ENCODE data around the gene HARBI1. TPM values are rescaled to one million over a fixed set of nuclear protein-coding genes. Genes with fewer than 3 reads are reported as not detected.

HARBI1 gene, protein sequence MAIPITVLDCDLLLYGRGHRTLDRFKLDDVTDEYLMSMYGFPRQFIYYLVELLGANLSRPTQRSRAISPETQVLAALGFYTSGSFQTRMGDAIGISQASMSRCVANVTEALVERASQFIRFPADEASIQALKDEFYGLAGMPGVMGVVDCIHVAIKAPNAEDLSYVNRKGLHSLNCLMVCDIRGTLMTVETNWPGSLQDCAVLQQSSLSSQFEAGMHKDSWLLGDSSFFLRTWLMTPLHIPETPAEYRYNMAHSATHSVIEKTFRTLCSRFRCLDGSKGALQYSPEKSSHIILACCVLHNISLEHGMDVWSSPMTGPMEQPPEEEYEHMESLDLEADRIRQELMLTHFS
- total RNA-seq (2022; extraction: Qiagen RNA extraction): 5.1 to 6.5 TPM (median 6.2 TPM) in 5 replicates

DNA sequence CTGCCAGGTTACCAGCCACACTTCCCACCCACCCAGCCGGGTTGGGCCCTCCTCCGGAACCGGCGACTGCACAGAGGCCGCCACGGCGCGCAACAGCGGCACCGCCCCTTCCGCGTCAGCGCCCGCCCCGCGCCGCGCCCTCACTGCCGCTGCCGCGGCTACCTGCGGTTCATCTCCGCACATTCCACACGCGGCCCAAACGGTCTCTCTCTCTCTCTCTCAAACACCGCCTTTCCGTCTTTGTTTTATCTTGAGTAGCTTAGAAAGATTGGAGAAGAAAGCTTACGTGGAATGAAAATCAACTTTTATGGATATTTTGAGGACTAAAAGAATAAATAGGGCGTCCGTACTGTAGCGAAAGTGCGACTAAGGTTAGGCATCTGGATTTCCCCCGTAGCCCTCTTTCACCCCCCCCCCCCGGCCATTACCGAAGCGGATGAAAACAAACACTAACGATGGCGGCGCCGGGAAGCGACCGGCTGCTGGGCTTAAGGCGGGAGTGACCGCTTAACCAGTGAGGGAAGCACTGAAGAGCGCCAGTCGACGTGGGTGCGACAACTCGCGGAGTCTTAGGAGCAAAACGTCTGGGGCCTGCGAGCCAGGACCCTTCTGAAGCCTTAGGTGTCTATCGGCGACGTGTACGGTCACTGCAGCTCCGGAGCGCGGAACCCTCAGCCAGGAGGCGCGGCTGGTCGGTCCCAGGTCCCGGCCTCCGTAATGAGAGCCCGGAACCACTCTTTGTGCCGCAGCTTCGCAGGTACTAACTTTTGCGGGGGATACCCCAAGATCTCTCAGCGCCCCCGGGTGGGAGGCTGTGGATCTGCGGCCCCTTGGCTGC lies at the start of gene HARBI1, which contains the start of gene ATG13:
TSS of gene HARBI1 (minus strand) at position 94 of the 838 bp plus-strand sequence. CDS start 990 bp downstream, outside the sequence.
TSS of gene ATG13 (plus strand) at position 420 of the 838 bp plus-strand sequence. CDS start 26,739 bp downstream, outside the sequence.

DNA sequence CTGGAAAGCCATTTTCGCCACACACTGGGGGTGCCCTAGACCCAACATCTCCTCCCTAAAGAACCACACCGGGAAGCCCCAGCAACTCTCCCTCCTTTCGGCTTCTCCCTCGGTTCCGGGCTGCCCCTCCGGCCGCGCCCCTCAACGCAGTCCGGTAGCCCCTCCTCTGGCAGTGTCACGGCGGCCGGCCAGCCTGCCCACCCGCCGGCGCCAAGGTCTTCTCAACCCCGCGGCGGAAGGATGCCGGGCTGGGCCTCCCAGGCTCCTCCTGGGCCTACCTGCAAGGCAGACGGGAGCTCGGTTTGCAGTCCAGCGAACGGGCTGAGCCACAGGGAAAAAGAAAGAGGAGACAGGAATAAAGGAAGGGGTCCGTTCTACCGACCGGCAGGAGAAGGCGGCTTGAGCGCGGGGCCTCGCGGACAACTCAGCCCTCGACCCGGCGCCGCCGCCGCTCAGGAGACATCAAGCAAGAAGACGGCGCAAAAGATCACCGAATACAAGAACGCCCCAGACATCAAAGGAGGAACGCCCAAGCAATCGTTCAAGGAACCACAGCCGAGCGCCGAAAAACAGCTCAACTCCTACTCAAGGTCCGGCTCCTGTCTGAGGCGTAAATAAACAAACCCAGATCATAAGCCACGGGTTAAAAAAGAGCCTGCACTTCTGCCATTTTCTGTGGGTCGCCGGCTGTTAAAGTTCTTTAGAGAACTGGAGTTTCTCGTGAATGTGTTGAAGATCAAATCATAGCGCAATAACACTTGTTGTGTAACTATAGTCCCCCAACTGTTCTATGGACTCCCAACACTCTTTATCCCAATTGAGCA lies 23.3 kb downstream of the HARBI1 start, which contains the start of gene AMBRA1:
TSS of gene AMBRA1 (minus strand) at position 474 of the 824 bp plus-strand sequence. CDS start 45,643 bp downstream, outside the sequence.

Other genes starting within 250 kb of the HARBI1 start
- gene MDK, start 235.6 kb downstream of the HARBI1 start, total RNA-seq (2022; extraction: Qiagen RNA extraction): 17.2 to 22.1 TPM (median 20.5 TPM) in 5 replicates
- gene CHRM4, start 225.5 kb downstream of the HARBI1 start, total RNA-seq (2022; extraction: Qiagen RNA extraction): 0.57 to 0.79 TPM (median 0.61 TPM) in 5 replicates
- 13.7 to 16.9 TPM (median 15.5 TPM) in 5 replicates for gene AMBRA1, start 23.2 kb downstream of the HARBI1 start, total RNA-seq (2022; extraction: Qiagen RNA extraction)
- 46.8 to 59.2 TPM (median 56.1 TPM) in 5 replicates for gene ATG13, start 326 bp upstream of the HARBI1 start, total RNA-seq (2022; extraction: Qiagen RNA extraction)
- 55.2 to 60.4 TPM (median 57.5 TPM) in 5 replicates for gene ARHGAP1, start 83.4 kb upstream of the HARBI1 start, total RNA-seq (2022; extraction: Qiagen RNA extraction)
- 17.1 to 21.2 TPM (median 18.0 TPM) in 5 replicates for gene ZNF408, start 83.8 kb upstream of the HARBI1 start, total RNA-seq (2022; extraction: Qiagen RNA extraction)
- 2.0 to 3.2 TPM (median 2.4 TPM) in 5 replicates for gene F2, start 102.0 kb upstream of the HARBI1 start, total RNA-seq (2022; extraction: Qiagen RNA extraction)
- gene CKAP5, start 229.1 kb upstream of the HARBI1 start, total RNA-seq (2022; extraction: Qiagen RNA extraction): 58.5 to 85.8 TPM (median 67.6 TPM) in 5 replicates